AML-193 (cell line): ENCODE measurements around the gene IQCE.

Source experiments
- DNase-seq, 2 experiments: peaks; one replicate each; lab custom pipeline; 2025; lab: John Stamatoyannopoulos, UW

The IQCE gene

GRCh38 chr7:2646680-2647571, 88.1 kb downstream of the IQCE start:
- DNase-seq: no peak

GRCh38 chr7:2647594-2648172, 88.9 kb downstream of the IQCE start:
- DNase-seq: no peak

GRCh38 chr7:2649139-2649838, 90.5 kb downstream of the IQCE start:
- no peak for DNase-seq

GRCh38 chr7:2649991-2650390, 91.2 kb downstream of the IQCE start:
- DNase-seq: no peak

- DNase-seq: no peak
Measured at GRCh38 chr7:2650451-2650850, 91.7 kb downstream of the IQCE start.

GRCh38 chr7:2651336-2651735, 92.6 kb downstream of the IQCE start:
- no peak for DNase-seq

- DNase-seq: no peak
Measured at GRCh38 chr7:2651847-2652735, 93.3 kb downstream of the IQCE start.

GRCh38 chr7:2652736-2653060, 93.9 kb downstream of the IQCE start:
- no peak for DNase-seq

GRCh38 chr7:2654059-2654458, 95.3 kb downstream of the IQCE start:
- no peak for DNase-seq

GRCh38 chr7:2655870-2656614, 97.3 kb downstream of the IQCE start:
- DNase-seq: no peak

GRCh38 chr7:2657208-2657607, 98.4 kb downstream of the IQCE start:
- DNase-seq: no peak

- DNase-seq: no peak
Measured at GRCh38 chr7:2657920-2658671, 99.3 kb downstream of the IQCE start.

GRCh38 chr7:2658941-2659340, 100.2 kb downstream of the IQCE start:
- DNase-seq: no peak

GRCh38 chr7:2659556-2660358, 101.0 kb downstream of the IQCE start:
- no peak for DNase-seq

- no peak for DNase-seq
Measured at GRCh38 chr7:2660359-2661095, 101.7 kb downstream of the IQCE start.

GRCh38 chr7:2661096-2661449, 102.3 kb downstream of the IQCE start:
- no peak for DNase-seq

- no peak for DNase-seq
Measured at GRCh38 chr7:2661602-2662272, 103.0 kb downstream of the IQCE start.

- DNase-seq: no peak
Measured at GRCh38 chr7:2662273-2663120, 103.7 kb downstream of the IQCE start.
